GM19455 (cell line): ENCODE data around the gene ZNF273.
"Not testable (repeated sequence)": the region's sequence is repeated elsewhere in the genome, so short reads cannot be mapped to it uniquely, and the experiment has no call there.

Experiments
- ATAC-seq: cut with Tn5 transposase; IDR thresholded peaks from one replicate; pipeline ENCODE4 v1.9.1; 2021; ENCODE audit not compliant: unreplicated experiment

Gene ZNF273

DNA sequence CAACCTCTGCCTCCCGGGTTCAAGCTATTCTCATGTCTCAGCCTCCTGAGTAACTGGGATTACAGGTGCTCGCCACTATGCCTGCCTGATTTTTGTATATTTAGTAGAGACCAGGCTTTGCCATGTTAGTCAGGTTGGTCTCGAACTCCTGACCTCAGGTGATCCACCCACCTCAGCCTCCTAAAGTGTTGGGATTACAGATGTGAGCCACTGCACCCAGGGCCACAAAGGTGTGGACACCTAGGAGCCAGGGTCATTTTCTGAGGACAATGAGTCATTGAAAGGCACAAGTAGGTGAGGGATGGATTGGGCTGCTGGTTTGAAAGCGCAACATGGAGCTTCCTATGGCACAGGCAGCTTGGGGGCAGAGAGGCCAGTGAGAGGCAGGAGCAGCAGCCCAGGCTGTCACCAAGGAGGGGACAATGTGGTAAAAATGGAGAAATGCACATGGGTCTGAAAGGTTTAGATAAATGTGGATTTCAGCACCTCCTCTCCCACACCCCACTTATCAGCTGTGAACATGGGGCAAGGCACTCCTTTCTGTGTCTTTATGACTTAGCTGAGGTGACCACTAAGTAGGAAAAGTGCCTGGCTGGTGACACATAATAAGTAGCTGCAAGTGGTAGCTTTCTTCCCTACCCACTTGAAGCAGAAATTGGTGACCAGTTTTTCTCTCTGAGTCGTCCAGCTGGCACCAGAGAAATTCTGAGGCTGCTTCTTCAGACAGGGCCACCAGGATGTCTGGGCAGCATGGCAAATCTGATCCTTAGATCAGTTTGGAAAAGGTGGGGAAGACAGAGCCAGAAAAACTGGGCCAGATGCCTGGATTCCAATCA lies 41.8 kb downstream of the ZNF273 start:
- not testable (repeated sequence) for ATAC-seq

DNA sequence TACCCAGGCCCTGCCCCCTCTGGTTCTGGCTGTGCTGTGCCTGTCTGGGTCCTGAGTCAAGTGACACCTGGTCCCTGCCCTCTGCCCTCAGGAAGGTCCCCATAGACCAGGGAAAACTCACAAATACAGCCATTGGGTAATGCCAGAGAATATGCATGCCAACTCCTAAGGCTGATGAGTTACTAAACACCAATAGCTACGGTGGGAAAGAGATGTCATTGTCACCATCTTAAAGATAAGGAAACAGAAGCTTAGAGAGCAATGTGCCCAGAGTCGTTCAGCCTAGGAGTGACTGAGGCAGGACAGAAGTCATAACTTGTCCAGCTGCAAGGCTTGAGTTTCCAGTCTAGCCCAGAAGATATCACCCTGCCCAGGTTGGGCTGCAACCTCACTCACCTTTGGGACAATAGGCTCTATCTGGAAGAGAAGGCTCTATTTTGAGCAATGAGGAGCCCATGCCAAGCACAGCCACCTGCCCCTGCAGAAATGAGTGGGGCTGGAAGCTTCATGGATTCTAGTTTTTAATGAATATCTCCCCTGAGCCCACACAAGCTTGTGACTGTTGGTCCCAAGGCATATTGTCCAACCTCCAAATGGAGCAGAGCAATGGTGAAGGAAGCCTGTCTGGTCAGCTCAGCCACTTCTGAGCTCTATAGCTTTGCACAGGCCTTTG lies 42.6 kb downstream of the ZNF273 start:
- no peak for ATAC-seq

DNA sequence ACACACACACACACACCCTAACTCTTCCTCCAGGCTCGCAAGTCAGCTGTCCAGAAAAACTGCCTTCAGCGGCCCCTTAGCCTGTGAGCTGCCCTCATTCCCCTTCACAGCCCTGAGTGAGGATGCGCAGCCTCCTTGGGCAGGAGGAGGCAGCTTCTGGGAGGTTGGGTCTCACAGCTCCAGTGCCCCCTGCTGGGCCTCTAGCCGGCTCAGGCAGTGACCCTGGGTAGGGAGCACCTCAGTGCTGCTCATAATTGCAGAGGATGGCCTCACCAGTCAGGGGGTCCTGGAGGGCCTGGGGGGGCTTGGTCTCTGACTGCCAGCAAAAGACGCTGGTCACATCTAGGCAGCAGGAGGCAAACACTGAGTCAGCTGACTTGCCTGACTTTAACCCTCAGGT lies 43.7 kb downstream of the ZNF273 start:
- no peak for ATAC-seq

DNA sequence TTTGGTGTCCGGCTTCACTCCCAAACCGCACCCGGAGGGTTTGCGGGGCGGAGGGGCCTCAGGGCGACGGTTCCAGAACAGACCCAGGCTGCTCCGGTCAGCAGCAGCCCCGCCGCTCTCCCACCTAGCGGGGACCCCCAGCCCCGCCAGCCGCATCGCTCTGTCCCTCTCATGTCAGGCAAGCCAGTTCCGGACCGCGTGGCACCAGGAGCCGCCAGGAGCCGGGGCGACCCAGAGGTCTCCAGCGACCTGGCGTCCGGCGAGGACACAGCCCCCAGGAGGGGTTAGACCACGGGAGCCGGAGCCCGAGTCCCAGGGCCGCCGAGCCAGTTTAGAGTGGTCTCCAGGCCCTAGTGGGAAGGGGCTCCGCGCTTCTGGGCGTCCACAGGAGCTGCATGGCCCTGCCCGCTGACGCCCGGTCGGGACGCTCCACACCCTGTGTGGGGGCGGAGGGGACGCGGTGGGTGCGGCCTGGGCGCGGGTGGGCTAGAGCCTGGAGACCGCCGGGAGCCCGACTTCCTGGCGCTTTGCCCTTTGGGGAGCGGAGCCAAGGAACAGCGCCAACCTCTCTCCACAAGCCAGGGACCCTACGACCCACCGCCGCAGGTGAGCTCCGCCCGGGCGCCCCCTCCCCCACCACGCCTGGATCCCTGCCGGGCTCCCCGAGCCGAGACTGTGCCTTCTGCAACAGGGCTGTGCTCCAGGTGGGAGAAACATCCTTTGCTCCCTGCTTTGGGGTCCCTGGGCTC lies 44.4 kb downstream of the ZNF273 start:
- ATAC-seq, result no peak

DNA sequence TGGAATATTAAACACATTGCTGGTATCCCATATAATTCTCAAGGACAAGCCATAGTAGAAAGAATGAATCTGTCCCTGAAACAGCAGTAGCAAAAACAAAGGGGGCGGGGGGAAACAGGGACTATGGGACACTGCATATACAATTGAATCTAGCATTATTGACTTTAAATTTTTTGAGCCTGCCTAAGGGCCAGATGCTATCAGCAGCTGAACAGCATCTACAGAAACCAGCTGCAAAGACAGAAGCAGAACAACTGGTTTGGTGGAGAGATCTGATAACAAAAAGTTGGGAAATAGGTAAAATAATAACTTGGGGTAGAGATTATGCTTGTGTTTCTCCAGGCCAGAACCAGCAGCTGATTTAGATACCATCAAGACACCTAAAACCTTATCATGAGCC lies 45.7 kb downstream of the ZNF273 start:
- ATAC-seq, result not testable (repeated sequence)

DNA sequence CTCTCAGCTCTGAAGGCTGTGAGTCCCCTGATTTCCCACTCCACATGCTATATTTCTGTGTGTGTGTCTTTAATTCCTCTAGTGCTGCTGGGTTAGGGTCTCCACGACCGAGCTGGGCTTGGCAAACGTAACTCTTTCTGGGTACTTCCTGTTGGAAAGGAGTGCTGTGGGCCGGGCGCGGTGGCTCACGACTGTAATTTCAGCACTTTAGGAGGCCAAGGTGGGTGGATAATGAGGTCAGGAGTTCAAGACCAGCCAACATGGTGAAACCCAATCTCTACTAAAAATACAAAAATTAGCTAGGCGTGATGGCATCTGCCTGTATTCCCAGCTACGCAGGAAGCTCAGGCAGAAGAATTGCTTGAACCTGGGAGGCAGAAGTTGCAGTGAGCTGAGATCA lies 47.6 kb downstream of the ZNF273 start:
- ATAC-seq, result not testable (repeated sequence)

DNA sequence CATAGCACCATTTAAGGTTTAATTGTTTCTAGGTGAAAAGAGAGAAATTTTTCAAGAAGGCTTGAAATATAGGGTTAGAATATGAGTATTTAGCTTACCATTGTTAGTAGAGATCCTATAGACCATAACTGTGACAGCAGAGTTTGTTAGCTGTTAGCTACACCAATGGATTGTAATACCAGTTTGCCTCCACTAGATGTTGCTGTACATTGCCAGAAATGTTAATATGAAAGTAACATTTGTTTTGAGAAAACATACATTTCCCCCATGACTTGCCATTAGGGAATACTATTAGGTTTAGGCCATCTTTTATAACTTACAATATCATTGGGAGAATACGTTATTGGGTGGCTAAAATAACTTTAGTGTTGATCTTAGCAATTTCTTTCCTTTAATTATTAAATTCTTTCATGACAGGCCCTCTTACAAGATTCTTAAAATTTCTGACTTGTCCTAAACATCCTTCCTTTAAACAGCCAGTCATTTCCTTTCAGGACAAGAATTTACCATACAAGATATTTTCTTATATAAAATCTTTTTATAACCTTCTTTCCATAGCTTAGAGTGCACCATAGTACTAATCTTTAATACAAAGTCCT lies 48.3 kb downstream of the ZNF273 start:
- ATAC-seq, result no peak

DNA sequence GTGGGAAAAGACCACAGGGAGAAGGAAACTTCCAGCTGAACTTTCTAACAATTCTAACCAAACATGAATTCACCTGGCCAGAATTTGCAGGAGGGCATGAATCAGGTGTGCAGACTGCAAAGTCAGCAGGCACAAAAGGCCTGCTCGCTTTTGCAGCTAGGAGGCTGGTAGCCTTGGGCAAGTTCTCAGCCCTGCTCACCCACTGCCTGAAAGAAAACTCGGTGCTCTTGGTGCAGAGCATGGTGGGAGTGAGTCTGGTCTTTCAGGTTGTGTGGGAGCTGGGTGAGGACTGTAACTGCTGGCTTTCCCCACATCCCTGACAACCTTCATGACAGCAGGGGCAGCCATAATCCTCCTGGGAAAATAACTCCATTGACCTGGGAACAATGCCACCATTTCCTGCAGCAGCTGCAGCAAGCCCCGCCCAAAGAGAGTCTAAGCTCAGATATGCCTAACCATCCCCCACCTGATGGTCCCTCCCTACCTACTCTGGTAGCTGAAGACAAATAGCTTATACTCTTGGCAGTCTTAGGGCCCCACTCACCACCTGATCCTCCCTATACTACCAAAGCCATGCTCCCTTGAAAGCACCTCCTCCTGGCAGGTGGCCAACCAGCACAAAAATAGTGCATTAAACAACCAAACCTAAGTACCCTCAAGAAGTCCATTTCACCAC lies 56.1 kb downstream of the ZNF273 start:
- ATAC-seq, result no peak

DNA sequence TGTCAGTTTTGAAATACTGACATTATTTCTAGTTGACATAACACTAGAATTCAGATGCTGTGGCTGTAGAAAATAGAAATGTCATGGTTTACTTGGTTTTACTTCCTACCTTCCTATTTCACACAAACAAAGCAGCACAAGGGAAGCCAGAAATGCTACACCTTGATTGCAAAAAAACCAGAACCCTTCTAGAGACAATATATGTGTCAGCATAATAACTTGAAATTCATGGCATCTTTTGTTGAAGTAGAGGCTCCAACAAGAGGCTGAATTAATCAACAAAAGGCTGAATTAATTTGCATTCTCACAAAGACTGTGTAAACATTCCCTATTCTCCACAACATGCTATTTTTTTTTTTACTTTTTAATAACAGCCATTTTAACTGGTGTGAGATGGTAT lies 62.5 kb downstream of the ZNF273 start:
- ATAC-seq, result no peak

DNA sequence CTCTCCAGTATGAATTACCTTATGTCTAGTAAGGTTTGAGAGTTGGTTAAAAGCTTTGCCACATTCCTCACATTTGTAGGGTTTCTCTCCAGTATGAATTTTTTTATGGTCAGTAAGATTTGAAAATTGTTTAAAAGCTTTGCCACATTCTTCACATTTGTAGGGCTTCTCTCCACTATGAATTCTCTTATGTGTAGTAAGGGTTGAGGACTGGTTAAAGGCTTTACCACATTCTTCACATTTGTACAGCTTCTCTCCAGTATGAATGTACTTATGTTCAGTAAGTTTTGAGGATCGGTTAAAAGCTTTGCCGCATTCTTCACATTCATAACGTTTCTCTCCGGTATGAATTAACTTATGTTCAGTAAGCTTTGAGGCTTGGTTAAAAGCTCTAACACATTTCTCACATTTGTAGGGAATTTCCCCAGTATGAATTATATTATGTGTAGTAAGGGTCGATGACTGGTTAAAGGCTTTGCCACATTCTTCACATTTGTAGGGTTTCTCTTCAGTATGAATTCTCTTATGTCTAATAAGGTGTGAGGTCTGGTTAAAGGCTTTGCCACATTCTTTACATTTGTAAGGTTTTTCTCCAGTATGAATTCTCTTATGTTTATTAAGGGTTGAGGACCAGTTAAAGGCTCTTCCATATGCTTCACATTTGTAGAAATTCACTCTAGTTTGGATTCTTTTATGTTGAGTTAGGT lies 75.6 kb downstream of the ZNF273 start:
- ATAC-seq, result no peak
